Measurements from ENCODE around the gene EBF4. TPM values are rescaled to one million over a fixed set of nuclear protein-coding genes. Genes with fewer than 3 reads are reported as not detected.

EBF4 gene
- total and polyA plus RNA-seq, 2 of the 8 experiments (the other 6 are each of a cell fraction or from before 2014, with no cell fraction given), result 1.2 to 2.9 TPM

DNA sequence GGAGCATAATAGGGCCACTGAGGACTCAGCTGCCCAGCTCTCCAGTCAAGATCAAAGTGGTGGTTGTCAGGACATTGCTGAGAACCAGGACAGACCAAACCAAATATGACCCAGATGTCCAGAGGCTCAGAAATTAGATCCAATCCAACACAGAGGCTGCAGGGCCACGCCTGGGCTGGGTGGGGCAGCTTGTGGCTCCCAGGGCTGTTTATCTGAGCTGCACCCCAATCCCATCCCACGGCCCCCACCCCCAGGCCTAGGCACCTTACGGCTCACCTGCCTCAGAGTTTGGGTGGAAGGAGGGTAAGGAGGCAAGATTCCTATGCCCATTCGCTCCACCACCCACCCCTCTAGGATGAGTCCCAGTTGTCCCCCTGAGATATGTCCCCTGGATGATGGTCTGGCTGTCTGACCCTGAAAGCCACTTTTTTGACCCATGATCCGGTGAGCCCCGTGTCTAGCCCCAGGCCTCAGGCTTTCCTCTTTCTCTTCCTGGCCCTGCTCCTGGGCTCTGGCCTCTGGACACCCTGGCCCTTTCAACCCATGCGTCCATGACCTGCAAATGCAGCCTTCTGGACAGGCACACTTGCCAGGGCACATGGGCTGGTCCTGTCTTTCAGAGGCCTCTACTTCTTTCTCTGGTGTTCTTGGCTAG lies 67.8 kb downstream of the EBF4 start (continued):
- TF ChIP-seq CHD2 (IDR thresholded peaks at IDR 0.05; ENCODE audit: low read length) (no peak), KDM1A (IDR thresholded peaks at IDR 0.05; ENCODE audit: borderline replicate concordance, low read length) (no peak)
- TF ChIP-seq, protein P1, sequence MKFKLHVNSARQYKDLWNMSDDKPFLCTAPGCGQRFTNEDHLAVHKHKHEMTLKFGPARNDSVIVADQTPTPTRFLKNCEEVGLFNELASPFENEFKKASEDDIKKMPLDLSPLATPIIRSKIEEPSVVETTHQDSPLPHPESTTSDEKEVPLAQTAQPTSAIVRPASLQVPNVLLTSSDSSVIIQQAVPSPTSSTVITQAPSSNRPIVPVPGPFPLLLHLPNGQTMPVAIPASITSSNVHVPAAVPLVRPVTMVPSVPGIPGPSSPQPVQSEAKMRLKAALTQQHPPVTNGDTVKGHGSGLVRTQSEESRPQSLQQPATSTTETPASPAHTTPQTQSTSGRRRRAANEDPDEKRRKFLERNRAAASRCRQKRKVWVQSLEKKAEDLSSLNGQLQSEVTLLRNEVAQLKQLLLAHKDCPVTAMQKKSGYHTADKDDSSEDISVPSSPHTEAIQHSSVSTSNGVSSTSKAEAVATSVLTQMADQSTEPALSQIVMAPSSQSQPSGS (IDR thresholded peaks at IDR 0.05; ENCODE audit: low read length), result no peak
- TF ChIP-seq, protein P2, sequence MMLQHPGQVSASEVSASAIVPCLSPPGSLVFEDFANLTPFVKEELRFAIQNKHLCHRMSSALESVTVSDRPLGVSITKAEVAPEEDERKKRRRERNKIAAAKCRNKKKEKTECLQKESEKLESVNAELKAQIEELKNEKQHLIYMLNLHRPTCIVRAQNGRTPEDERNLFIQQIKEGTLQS (IDR thresholded peaks at IDR 0.05; ENCODE audit: insufficient read depth, low read depth, low read length), result no peak
- TF ChIP-seq, protein P3, sequence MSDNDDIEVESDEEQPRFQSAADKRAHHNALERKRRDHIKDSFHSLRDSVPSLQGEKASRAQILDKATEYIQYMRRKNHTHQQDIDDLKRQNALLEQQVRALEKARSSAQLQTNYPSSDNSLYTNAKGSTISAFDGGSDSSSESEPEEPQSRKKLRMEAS (IDR thresholded peaks at IDR 0.05), result no peak

Measured in H1 (cell line).